RKO (cell line): Measurements from ENCODE around the gene RLF.

Experiments used
- DNase-seq: peaks from one replicate; pipeline ENCODE4 v3.0.0-alpha.2; 2016; ENCODE audit warnings: low spot score

The RLF gene, protein sequence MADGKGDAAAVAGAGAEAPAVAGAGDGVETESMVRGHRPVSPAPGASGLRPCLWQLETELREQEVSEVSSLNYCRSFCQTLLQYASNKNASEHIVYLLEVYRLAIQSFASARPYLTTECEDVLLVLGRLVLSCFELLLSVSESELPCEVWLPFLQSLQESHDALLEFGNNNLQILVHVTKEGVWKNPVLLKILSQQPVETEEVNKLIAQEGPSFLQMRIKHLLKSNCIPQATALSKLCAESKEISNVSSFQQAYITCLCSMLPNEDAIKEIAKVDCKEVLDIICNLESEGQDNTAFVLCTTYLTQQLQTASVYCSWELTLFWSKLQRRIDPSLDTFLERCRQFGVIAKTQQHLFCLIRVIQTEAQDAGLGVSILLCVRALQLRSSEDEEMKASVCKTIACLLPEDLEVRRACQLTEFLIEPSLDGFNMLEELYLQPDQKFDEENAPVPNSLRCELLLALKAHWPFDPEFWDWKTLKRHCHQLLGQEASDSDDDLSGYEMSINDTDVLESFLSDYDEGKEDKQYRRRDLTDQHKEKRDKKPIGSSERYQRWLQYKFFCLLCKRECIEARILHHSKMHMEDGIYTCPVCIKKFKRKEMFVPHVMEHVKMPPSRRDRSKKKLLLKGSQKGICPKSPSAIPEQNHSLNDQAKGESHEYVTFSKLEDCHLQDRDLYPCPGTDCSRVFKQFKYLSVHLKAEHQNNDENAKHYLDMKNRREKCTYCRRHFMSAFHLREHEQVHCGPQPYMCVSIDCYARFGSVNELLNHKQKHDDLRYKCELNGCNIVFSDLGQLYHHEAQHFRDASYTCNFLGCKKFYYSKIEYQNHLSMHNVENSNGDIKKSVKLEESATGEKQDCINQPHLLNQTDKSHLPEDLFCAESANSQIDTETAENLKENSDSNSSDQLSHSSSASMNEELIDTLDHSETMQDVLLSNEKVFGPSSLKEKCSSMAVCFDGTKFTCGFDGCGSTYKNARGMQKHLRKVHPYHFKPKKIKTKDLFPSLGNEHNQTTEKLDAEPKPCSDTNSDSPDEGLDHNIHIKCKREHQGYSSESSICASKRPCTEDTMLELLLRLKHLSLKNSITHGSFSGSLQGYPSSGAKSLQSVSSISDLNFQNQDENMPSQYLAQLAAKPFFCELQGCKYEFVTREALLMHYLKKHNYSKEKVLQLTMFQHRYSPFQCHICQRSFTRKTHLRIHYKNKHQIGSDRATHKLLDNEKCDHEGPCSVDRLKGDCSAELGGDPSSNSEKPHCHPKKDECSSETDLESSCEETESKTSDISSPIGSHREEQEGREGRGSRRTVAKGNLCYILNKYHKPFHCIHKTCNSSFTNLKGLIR (N-terminal part only)

DNA sequence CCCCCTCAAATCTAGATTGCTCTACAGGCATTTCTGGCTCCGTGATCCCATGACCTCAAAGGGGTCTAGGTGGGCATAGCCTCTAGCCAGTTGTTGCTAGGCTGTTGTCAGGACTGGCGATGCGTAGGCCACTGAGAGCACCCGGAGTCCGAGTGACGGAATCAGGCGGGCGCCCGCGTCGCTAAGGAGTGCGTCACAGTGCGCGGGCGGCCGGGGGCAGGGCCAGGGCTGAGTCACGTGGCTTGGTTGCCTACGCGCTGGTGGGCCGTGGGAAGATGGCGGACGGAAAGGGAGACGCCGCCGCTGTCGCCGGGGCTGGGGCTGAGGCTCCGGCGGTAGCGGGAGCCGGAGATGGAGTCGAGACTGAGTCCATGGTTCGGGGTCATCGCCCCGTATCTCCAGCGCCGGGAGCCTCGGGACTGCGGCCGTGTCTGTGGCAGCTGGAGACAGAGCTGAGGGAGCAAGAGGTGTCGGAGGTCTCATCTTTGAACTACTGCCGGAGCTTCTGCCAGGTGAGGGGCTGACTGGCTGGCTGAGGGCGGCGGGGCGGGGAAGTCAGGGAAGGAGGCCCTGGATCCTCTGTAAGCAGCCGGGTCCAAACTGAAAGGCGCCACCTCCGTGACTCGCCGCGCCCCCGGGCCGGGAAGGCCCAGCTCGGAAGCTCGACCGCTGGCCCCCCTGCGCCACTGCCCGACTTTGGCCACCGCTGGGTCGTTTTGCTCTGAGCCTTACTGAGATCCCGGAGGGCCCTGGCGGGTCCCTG, at the start of gene RLF:
Gene RLF, plus strand, starts transcription at position 263 of the 763 bp plus-strand sequence. Its CDS starts 13 bp downstream, at position 276.
- DNase-seq, result peak; percentile 97

DNA sequence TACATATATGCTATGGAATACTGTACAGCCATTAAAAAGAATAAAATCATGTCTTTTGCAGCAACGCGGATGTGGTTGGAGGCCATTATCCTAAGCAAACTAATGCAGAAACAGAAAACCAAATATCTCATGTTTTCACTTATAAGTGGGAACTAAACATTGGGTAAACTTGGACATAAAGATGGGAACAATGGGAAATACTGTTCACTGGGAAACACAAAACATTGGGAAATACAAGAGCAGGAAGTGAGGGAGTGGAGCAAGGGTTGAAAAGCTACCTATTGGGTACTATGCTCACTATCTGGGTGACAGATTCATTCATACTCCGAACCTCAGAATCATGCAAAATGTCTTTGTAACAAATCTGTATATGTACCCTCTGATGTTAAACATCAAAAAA, 46.8 kb upstream of the RLF start:
- no peak for DNase-seq

DNA sequence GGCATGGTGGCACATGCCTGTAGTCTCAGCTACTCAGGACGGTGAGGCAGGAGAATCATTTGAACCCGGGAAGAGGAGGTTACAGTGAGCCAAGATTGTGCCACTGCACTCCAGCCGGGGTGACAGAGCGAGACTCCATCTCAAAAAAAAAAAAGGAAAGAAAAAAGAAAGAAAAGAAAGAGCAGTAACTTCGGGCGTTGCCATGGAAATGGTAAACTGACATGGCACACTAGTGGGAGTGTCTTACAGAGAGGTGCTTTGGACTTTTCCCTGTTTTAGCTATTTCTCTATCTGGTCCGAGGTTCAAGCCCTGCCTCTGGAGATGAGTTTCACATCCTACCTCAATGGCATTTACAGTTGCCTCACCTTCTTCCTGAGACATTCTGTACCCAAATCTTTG, 41.1 kb upstream of the RLF start:
- no peak for DNase-seq

DNA sequence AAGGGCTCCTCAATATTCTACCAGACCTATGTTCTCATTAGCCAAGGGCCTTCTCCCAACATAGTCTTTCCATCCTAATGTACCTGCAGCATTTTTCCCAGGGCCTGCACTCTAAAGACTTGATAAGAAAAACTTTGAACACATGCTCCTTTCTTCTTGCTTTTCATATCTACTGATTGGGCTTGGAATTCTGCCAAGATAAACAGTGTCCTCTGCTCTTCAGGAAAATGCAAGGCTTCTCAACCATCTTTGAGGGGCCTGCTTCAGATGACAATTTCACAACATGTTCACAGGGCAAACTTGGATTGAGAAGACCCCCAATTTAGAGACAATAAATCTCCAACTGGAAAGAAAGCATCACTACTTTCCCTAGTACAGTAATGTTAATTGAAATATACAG, 38.3 kb upstream of the RLF start:
- no peak for DNase-seq

DNA sequence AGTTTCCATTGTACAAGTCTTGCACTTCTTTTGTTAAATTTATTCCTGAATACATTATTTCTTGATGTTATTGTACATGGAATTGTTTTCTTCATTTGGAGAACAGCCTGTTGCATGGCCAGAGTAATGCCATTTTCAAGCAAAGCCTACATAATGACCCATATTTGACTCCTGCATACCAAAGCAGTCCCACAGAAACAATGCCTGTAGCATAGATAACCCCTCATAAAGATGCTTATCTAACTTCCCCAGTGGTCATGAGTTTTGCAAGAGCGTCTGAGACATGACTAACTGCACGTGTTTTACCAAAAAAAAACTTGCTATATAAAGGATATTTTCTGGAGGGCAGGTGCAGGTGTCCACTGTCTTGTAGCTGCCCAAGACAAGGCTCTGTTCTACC, 30.3 kb upstream of the RLF start:
- DNase-seq, result no peak

DNA sequence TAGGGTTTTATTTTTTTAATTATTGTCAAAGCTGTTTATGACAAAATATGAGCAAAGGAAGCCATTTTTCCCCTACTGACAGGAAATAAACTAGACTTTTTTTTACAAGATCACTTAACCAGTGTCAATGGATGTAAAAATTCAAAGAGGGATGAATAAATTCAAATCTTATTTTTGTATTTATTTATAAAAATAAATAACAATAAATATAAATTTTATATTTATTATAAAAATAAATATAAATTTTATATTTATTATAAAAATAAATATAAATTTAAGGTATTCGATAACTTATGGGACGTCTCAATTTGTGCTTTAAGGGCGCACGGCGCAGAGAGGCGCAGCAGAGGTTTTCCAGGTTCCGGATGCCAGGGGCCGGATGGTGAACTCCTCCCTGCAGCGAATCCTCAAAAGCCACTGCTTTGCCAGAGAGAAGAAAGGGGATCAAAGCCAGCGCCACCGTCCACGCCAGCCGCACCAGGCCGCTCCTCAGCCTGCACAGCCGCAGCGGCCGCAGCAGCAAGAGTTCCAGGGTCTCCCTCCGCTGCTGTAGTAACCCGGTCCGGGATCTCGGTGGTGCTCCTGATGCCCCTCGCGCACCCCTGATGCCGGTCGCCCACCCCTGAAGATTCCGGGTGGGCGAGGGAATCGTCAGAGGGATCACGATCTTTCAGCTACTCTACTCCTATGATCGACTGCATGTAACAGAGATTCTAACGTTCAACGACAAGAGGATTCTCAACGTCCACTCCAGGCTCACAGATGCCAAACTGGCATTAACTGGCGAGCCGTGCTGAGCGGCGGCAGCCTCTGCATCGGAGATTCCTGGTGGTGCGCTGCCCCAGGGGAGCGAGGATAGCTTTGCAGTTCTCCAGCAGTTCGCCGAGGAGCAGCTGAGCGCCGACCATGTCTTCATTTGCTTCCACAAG, 28.5 kb upstream of the RLF start:
- DNase-seq, result no peak

DNA sequence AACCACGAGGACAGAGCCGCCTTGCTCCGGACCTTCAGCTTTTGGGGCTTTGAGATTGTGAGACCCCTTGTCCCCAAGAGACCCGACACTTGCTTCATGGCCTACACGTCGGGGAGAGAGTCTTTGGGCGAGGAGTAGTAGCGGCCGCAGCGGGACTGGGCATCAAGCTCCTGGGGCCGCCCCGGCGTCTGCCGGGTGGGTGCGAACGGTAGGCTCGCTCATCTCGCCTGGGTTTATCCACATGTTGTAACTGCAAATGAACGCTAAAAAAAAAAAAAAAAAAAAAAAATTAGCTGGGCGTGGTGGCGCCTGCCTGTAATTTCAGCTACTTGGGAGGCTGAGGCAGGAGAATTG, 27.9 kb upstream of the RLF start:
- no peak for DNase-seq

DNA sequence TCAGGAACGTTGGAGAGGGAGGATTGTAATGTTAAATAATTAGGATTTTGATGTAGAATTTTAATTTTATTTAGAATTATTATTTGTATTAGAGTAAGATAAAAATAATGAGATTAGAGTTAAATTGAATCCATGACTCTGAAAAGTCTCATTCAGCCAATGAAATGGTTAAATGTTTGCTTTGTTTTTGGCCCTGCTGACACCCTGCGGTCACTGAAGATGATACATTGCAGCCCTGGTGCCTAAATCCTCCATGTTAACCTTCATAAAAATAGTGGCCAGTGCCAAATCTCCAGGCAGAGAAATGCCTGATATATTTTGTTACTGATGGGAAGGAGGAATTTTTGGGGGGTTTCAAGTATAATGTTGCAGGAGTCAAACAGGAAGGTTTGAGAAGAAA, 27.3 kb upstream of the RLF start:
- DNase-seq, result no peak

DNA sequence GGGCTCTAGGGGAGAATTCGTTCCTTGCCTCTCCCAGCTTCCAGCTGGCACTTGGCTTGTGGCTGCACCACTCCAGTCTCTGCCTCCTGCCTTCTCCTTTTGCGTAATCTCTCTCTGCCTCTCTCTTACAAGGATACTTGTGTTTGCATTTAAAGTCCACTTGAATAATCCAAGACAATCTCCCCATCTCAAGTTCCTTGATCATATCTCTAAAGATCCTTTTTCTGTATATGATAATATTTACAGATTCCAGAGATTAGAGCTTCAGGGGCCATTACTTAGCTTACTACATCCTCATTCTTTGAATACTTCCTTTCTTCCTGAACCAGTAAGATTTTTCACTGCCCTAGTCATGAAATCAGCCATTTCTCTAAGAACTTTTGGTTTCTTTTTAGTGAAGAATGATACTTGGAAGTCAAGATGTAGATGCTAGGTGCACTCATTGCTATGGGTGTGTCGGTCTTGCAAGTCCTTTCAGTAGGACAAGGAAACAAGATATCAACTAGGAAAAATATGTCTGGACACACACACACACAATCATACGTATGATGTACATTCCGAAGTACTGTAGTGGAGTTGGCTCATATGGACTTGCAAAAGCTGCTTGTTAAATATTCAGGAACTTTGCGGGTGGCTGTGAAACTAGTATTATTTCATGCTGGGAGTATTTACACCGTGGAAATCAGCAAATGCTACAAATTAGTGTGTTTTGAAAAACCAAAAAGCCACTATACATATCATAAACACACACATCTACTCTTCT, 20.8 kb upstream of the RLF start:
- no peak for DNase-seq

DNA sequence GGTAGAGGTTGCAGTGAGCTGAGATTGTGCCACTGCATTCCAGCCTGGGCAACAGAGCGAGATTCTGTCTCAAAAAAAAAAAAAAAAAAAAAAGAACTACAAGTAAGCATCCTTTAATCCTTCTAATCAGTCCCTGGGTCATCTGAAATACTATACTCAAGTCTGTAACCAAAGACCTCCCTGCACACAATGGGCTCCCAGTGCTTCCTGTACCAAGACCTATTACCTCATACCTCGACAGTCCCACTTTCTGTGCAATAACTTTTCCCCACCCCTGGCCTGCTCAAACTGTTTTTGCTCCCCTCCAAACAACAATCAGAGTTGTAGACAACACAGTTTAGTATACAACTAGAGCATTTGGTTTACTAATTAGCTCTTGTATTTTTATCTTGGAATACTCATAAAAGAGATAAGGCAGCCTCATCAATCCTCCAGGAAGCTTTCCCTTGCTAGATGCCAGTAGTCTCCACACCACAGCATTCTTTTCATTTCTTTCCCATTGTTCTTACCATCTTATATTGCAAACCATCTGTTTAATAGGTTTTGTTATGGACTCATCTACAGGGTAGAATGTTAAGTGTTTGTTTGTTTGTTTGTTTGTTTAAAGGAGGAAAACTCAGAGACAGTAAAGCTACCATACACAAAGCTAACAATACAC, 19.2 kb upstream of the RLF start:
- no peak for DNase-seq

DNA sequence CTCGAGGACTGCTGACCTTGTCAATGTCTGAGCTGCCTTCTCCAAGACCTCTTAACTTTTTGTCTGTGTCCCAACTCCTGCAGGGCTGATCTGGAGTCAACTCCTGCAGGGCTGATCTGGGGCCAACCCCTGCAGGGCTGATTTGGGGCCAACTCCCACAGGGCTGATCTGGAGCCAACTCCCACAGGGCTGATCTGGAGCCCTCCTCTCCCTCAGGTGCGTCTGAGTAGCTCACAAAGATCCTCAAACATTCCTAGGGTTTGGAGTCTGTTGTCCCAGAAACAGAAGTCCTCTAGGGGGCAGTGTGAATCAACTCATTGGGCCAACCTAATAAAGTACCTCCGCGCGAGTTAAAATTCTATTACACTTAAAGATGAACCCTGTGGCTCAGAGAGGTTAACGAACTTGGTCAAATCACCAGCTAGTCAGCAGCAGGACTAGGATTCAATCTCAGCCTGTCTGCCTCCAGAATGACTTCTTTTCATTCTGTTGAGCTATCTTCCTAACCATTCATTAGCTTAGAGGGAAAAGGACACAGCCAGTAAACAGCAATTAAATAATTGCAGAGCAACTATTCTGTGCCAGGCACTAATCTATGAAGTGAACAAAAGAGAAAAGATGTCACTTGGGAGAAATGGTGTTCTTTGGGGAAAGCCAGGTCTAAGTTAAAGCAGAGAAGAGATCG, 17.2 kb upstream of the RLF start:
- DNase-seq, result peak; percentile 75

DNA sequence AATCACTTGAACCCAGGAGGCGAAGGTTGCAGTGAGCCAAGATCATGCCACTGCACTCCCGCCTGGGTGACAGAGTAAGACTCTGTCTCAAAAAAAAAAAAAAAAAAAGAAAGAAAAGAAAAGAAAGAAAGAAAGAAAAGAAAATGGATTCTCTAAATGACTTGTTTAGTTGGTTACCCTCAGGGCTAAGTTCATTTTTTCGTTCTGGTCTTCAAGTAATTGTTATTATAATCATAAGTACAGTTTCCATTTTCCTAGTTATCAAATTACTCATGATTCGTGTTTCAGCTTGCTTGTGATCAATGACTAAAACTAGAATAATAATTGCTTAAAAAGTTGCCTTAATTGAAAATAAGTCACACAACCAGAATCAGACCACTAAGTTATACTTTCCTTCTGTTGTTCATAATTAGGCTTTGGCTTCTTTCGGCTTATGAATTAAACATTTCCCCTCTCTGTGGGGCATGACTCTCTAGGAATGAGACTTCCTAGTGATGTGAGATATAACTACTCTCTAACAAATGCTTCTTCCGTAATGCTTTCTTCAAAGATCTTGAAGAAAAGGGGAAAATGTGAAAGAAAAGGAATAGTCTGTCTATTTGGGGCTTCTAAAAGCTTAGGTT, 9.6 kb upstream of the RLF start:
- DNase-seq, result no peak

DNA sequence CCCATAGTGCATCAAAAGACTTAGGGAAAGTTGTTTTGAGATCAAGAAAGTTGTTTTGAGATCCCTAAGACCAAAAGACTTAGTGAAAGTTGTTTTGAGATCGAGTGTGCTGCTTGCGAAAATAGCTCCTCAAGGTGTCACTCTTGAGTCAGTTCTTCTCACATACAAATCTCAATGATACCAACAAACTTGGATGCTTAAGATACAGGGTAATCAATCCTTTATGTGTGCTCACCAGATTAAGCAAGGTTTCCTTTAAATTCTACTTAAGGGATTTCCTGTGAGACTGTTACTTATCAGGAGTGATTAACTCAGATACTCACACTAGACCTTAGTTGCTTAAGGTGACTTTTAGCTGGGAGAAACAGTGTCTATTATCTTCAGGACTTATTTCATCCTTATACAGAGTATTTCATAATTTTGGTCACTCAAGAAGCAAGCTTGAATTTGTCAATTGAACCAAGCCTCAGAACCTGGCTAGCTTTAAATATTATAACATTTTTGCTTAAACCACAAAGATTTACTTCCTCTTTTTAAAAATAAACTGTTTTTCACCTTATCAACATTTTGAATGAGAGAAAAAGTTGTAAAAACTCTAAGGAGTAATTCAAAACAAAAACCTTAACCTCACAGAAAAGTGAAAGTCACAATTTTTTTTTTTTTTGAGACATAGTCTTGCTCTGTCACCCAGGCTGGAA, 8.0 kb upstream of the RLF start:
- DNase-seq, result peak; percentile 72

DNA sequence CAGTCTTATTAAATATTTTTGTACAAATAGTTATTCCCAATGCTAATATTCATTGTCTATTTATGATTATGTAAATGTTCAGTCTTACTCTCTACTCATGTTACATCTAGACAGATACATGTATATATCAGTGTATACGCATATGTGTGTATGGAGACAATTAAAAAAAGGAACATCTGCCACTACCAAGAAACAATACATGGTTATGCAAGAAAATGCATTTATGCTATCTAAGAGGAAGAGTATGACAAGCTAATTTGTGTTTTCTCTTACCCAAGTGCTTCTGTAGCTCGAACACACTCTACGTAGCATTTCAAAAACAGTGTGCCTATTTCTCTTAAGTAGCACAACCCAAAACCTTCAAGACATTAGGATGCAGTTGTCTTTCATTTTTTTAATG, 6.1 kb upstream of the RLF start:
- no peak for DNase-seq

DNA sequence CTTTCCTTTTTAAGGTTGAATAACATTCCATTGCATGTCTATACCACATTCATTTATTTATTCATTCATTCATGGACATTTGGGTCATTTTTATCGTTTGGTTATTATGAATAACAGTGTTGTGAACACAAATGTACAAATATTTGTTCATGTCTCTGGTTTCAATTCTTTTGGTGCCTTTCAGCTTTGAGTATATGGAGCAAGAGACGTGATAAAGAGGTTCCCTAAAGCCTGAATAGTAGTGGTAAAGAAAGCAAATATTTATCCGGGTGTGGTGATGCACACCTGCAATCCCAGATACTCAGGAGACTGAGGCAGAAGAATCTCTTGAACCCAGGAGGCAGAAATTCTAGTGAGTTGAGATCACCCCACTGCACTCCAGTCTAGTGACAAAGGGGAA, 5.3 kb upstream of the RLF start:
- no peak for DNase-seq

DNA sequence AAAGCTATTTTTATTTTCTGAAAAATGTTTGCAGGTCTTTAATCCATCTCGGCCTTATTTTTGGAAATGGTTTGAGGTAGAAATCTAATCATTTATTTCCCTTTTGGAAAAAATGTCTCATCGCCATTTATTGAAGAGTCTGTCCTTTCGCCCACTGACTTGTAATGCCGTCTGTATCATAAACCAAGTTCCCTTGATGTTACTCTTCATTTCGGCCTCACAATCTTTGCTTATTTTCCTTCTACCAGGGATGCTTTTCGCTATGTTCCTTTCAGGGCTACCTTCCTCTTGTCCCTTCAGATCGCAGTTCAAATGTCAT, 422 bp upstream of the RLF start:
- no peak for DNase-seq

DNA sequence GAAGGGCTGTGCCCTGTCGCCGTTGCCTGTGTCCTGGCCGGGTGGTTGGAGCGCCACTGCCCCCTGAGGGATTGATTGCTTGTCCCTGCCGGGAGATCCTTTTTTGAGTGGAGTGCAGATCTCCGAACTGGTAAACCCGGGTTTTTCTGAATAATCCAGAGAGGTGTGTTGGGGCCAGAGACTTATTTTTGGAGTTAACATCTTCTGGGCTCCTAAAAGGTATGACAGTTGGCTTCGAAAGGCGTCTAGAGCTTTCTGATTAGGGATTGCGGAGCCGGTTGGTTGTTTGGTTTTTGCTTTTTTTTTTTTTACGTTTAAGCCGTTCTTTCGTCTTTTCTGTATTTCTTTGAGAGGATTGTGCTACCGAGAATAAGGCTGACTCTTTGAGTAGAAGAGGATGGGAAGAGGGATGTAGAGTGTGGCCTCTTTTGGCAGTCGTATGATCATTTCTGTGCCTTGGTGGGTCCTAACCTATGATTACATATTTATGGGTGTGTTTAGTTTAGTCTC, 756 bp downstream of the RLF start:
- peak; percentile 42 for DNase-seq
